GM20431 (cell line): ENCODE measurements around the gene ENPP1.

Experiments
- in situ Hi-C: fragments of 300-500 bp; cut with MseI, MboI; formaldehyde crosslinking; loops from one replicate; pipeline ENCODE4 v1.15.0; 2020; ENCODE audit warnings: low sequenced_read_pairs; ENCODE audit not compliant: unreplicated experiment

ENPP1 gene

GRCh38 chr6:131807644-131808459 lies at the start of gene ENPP1:
Gene ENPP1, plus strand, starts transcription at chr6:131808020. Its CDS starts 16 bp downstream, at chr6:131808036.
- in situ Hi-C loops = no loop called here

- in situ Hi-C loops = no loop called here
Observed at GRCh38 chr6:131758920-131759319, 48.9 kb upstream of the ENPP1 start.

GRCh38 chr6:131761060-131761761 lies 46.6 kb upstream of the ENPP1 start:
- in situ Hi-C loops = no loop called here

- in situ Hi-C loops = no loop called here
Observed at GRCh38 chr6:131761762-131762067, 46.1 kb upstream of the ENPP1 start.

- in situ Hi-C loops = no loop called here
Observed at GRCh38 chr6:131762984-131763383, 44.8 kb upstream of the ENPP1 start.

GRCh38 chr6:131763749-131764148 lies 44.1 kb upstream of the ENPP1 start:
- in situ Hi-C loops = no loop called here

- in situ Hi-C loops = no loop called here
Observed at GRCh38 chr6:131764350-131764749, 43.5 kb upstream of the ENPP1 start.

- in situ Hi-C loops = no loop called here
Observed at GRCh38 chr6:131765081-131765803, 42.6 kb upstream of the ENPP1 start.

GRCh38 chr6:131765804-131766135 lies 42.0 kb upstream of the ENPP1 start:
- in situ Hi-C loops = no loop called here

- in situ Hi-C loops = no loop called here
Observed at GRCh38 chr6:131766631-131767030, 41.2 kb upstream of the ENPP1 start.

- in situ Hi-C loops = no loop called here
Observed at GRCh38 chr6:131768964-131769363, 38.9 kb upstream of the ENPP1 start.

GRCh38 chr6:131769385-131770141 lies 38.3 kb upstream of the ENPP1 start:
- in situ Hi-C loops = no loop called here

- in situ Hi-C loops = no loop called here
Observed at GRCh38 chr6:131770776-131771175, 37.0 kb upstream of the ENPP1 start.

- in situ Hi-C loops = no loop called here
Observed at GRCh38 chr6:131773284-131773950, 34.4 kb upstream of the ENPP1 start.

GRCh38 chr6:131775886-131776285 lies 31.9 kb upstream of the ENPP1 start:
- in situ Hi-C loops = no loop called here

- in situ Hi-C loops = no loop called here
Observed at GRCh38 chr6:131776985-131777384, 30.8 kb upstream of the ENPP1 start.

GRCh38 chr6:131778169-131778568 lies 29.7 kb upstream of the ENPP1 start:
- in situ Hi-C loops = no loop called here

- in situ Hi-C loops = no loop called here
Observed at GRCh38 chr6:131779304-131779703, 28.5 kb upstream of the ENPP1 start.

GRCh38 chr6:131780600-131780999 lies 27.2 kb upstream of the ENPP1 start:
- in situ Hi-C loops = no loop called here

- in situ Hi-C loops = no loop called here
Observed at GRCh38 chr6:131781687-131782086, 26.1 kb upstream of the ENPP1 start.
